SK-N-SH treated with all-trans-retinoic acid at 6 μM for 48 hours (cell line): ENCODE measurements around the gene CCDC167.

Experiments used
- ARNTL ChIP-seq: fragments of 450-650 bp; formaldehyde crosslinking; IDR thresholded peaks from 2 replicates; pipeline ENCODE4 v1.5.0; 2020; ENCODE audit warnings: low read depth, mild to moderate bottlenecking, moderate library complexity, borderline replicate concordance
- CSDC2 ChIP-seq: fragments of 250-450 bp; sonication (Bioruptor Pico); IDR thresholded peaks from 2 replicates; pipeline ENCODE4 v1.5.0; 2020; ENCODE audit warnings: mild to moderate bottlenecking, moderate library complexity
- ESRRG ChIP-seq: fragments of 250-450 bp; sonication (Bioruptor Pico); IDR thresholded peaks from 2 replicates; pipeline ENCODE4 v1.6.1; 2021; ENCODE audit warnings: mild to moderate bottlenecking
- GLIS3 ChIP-seq: fragments of 250-450 bp; sonication (Bioruptor Pico); IDR thresholded peaks from 2 replicates; pipeline ENCODE4 v1.5.0; 2020; ENCODE audit warnings: mild to moderate bottlenecking, moderate library complexity
- PPARA ChIP-seq: fragments of 250-450 bp; sonication (Bioruptor Pico); IDR thresholded peaks from 2 replicates; pipeline ENCODE4 v1.5.0; 2020; ENCODE audit warnings: mild to moderate bottlenecking, borderline replicate concordance
- RARB ChIP-seq: fragments of 250-450 bp; sonication (Bioruptor Pico); IDR thresholded peaks from 2 replicates; pipeline ENCODE4 v1.8.0; 2021; ENCODE audit warnings: mild to moderate bottlenecking, moderate library complexity
- TOX ChIP-seq: fragments of 250-450 bp; sonication (Bioruptor Pico); IDR thresholded peaks from 2 replicates; pipeline ENCODE4 v1.8.0; 2021; ENCODE audit warnings: mild to moderate bottlenecking, moderate library complexity, borderline replicate concordance
- ZC3H10 ChIP-seq: fragments of 250-450 bp; sonication (Bioruptor Pico); IDR thresholded peaks from 2 replicates; pipeline ENCODE4 v1.5.1; 2021; ENCODE audit warnings: mild to moderate bottlenecking, moderate library complexity
- ZFP3 ChIP-seq: fragments of 250-450 bp; sonication (Bioruptor Pico); IDR thresholded peaks from 2 replicates; pipeline ENCODE4 v1.5.0; 2020; ENCODE audit warnings: mild to moderate bottlenecking, moderate library complexity
- ZFP30 ChIP-seq: fragments of 450-650 bp; formaldehyde crosslinking; IDR thresholded peaks from 2 replicates; pipeline ENCODE4 v1.5.0; 2022; ENCODE audit warnings: mild to moderate bottlenecking, moderate library complexity
- ZNF70 ChIP-seq: fragments of 450-650 bp; formaldehyde crosslinking; IDR thresholded peaks from 2 replicates; pipeline ENCODE4 v1.5.0; 2020; ENCODE audit warnings: mild to moderate bottlenecking, moderate library complexity
- TF ChIP-seq, protein P1 (sequence below): fragments of 250-450 bp; sonication (Bioruptor Pico); IDR thresholded peaks from 2 replicates; pipeline ENCODE4 v1.8.0; 2020; ENCODE audit warnings: mild to moderate bottlenecking, moderate library complexity, borderline replicate concordance
- TF ChIP-seq, protein P2 (sequence below): fragments of 250-450 bp; sonication (Bioruptor Pico); IDR thresholded peaks from 2 replicates; pipeline ENCODE4 v1.5.1; 2021; ENCODE audit warnings: mild to moderate bottlenecking, moderate library complexity

DNA sequence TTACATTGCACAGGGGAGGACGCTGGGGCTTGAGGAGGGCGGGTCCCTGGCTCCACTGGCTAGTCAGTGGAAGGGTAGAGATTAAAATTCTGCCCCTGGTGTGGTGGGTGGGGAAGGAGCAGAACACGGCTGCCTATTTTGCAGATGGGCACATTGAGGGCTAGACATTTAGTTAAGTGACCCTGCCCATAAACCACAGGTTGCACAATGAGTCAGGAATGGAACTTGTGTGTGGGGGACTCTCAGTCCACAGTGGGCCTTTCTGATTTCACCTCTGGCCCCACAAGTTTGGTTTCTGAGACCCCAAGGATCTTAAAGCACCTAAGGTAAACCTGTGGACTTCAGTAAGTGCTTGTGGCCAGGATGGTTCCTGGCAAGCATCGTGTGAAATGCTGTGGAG is 22.0 kb upstream of the CCDC167 start:
- no peak for TF ChIP-seq PPARA
- TF ChIP-seq, protein P1, sequence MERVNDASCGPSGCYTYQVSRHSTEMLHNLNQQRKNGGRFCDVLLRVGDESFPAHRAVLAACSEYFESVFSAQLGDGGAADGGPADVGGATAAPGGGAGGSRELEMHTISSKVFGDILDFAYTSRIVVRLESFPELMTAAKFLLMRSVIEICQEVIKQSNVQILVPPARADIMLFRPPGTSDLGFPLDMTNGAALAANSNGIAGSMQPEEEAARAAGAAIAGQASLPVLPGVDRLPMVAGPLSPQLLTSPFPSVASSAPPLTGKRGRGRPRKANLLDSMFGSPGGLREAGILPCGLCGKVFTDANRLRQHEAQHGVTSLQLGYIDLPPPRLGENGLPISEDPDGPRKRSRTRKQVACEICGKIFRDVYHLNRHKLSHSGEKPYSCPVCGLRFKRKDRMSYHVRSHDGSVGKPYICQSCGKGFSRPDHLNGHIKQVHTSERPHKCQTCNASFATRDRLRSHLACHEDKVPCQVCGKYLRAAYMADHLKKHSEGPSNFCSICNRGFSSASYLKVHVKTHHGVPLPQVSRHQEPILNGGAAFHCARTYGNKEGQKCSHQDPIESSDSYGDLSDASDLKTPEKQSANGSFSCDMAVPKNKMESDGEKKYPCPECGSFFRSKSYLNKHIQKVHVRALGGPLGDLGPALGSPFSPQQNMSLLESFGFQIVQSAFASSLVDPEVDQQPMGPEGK (CRISPR knock-in tag): no peak
- no peak for TF ChIP-seq ZC3H10
- no peak for TF ChIP-seq CSDC2 (CRISPR knock-in tag)
- no peak for TF ChIP-seq ARNTL (CRISPR knock-in tag)
- TF ChIP-seq ZNF70 (CRISPR knock-in tag): no peak
- TF ChIP-seq ZFP30 (CRISPR knock-in tag): no peak
- TF ChIP-seq ESRRG (CRISPR knock-in tag): no peak
- TF ChIP-seq RARB: no peak
- TF ChIP-seq TOX (CRISPR knock-in tag): no peak
- TF ChIP-seq, protein P2, sequence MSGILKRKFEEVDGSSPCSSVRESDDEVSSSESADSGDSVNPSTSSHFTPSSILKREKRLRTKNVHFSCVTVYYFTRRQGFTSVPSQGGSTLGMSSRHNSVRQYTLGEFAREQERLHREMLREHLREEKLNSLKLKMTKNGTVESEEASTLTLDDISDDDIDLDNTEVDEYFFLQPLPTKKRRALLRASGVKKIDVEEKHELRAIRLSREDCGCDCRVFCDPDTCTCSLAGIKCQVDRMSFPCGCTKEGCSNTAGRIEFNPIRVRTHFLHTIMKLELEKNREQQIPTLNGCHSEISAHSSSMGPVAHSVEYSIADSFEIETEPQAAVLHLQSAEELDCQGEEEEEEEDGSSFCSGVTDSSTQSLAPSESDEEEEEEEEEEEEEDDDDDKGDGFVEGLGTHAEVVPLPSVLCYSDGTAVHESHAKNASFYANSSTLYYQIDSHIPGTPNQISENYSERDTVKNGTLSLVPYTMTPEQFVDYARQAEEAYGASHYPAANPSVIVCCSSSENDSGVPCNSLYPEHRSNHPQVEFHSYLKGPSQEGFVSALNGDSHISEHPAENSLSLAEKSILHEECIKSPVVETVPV (CRISPR knock-in tag): no peak
- no peak for TF ChIP-seq GLIS3
- TF ChIP-seq ZFP3: no peak
